ENCODE results near the gene LRRC75A.

Gene LRRC75A

GRCh38 chr17:16473044-16474011 is 18.7 kb downstream of the LRRC75A start:
- in situ Hi-C loops (cut with HindIII; ENCODE audit: low sequenced_read_pairs), result no loop called here

GRCh38 chr17:16472539-16472938 is 19.5 kb downstream of the LRRC75A start:
- in situ Hi-C loops (cut with HindIII; ENCODE audit: low sequenced_read_pairs), result no loop called here

- in situ Hi-C loops (cut with HindIII; ENCODE audit: low sequenced_read_pairs), result no loop called here
Observed at GRCh38 chr17:16471295-16471694, 20.7 kb downstream of the LRRC75A start.

- in situ Hi-C loops (cut with HindIII; ENCODE audit: low sequenced_read_pairs), result no loop called here
Observed at GRCh38 chr17:16470265-16470664, 21.7 kb downstream of the LRRC75A start.

- in situ Hi-C loops (cut with HindIII; ENCODE audit: low sequenced_read_pairs), result no loop called here
Observed at GRCh38 chr17:16468428-16468992, 23.5 kb downstream of the LRRC75A start.

- in situ Hi-C loops (cut with HindIII; ENCODE audit: low sequenced_read_pairs), result no loop called here
Observed at GRCh38 chr17:16467886-16468285, 24.1 kb downstream of the LRRC75A start.

- in situ Hi-C loops (cut with HindIII; ENCODE audit: low sequenced_read_pairs), result no loop called here
Observed at GRCh38 chr17:16467044-16467443, 24.9 kb downstream of the LRRC75A start.

- in situ Hi-C loops (cut with HindIII; ENCODE audit: low sequenced_read_pairs), result no loop called here
Observed at GRCh38 chr17:16466407-16466806, 25.6 kb downstream of the LRRC75A start.

- in situ Hi-C loops (cut with HindIII; ENCODE audit: low sequenced_read_pairs), result no loop called here
Observed at GRCh38 chr17:16465861-16466338, 26.1 kb downstream of the LRRC75A start.

- in situ Hi-C loops (cut with HindIII; ENCODE audit: low sequenced_read_pairs), result no loop called here
Observed at GRCh38 chr17:16465052-16465312, 27.0 kb downstream of the LRRC75A start.

- in situ Hi-C loops (cut with HindIII; ENCODE audit: low sequenced_read_pairs), result no loop called here
Observed at GRCh38 chr17:16464303-16465051, 27.5 kb downstream of the LRRC75A start.

- in situ Hi-C loops (cut with HindIII; ENCODE audit: low sequenced_read_pairs), result no loop called here
Observed at GRCh38 chr17:16463358-16464302, 28.4 kb downstream of the LRRC75A start.

GRCh38 chr17:16462070-16462864 is 29.7 kb downstream of the LRRC75A start:
- in situ Hi-C loops (cut with HindIII; ENCODE audit: low sequenced_read_pairs), result no loop called here

GRCh38 chr17:16461606-16461866 is 30.5 kb downstream of the LRRC75A start:
- in situ Hi-C loops (cut with HindIII; ENCODE audit: low sequenced_read_pairs), result no loop called here

- in situ Hi-C loops (cut with HindIII; ENCODE audit: low sequenced_read_pairs), result no loop called here
Observed at GRCh38 chr17:16460796-16461605, 31.0 kb downstream of the LRRC75A start.

- in situ Hi-C loops (cut with HindIII; ENCODE audit: low sequenced_read_pairs), result no loop called here
Observed at GRCh38 chr17:16459855-16460550, 32.0 kb downstream of the LRRC75A start.

GRCh38 chr17:16459271-16459670 is 32.7 kb downstream of the LRRC75A start:
- in situ Hi-C loops (cut with HindIII; ENCODE audit: low sequenced_read_pairs), result no loop called here

- in situ Hi-C loops (cut with HindIII; ENCODE audit: low sequenced_read_pairs), result no loop called here
Observed at GRCh38 chr17:16456742-16457316, 35.2 kb downstream of the LRRC75A start.
